Spleen (tissue), 11 donors: ENCODE data around the gene YKT6. TPM values are rescaled to one million over a fixed set of nuclear protein-coding genes. Genes with fewer than 3 reads are reported as not detected.

Experiments used
- DNase-seq: peaks from one replicate; pipeline ENCODE4 v3.0.0-alpha.2; 2020
- H3K27ac ChIP-seq, 8 donors: fragments of 200-600 bp; sonication (generic) in 7 of 8; 1 replicate in 4 of 8; 2 replicates in 4 of 8; pipeline versions ENCODE4 v1.5.0 to v1.8.0; 2016 to 2021; ENCODE audit warnings: inconsistent platforms in 4 of 8, mild to moderate bottlenecking in 4 of 8, moderate library complexity in 1 of 8
- H3K27me3 ChIP-seq, 7 donors: fragments of 200-600 bp; sonication (generic) in 6 of 7; replicated peaks in 1 of 7; 1 replicate in 4 of 7; 2 replicates in 3 of 7; pipeline versions ENCODE4 v1.5.0 to v1.8.0; 2016 to 2021; ENCODE audit warnings: inconsistent platforms in 3 of 7, mild to moderate bottlenecking in 1 of 7
- H3K36me3 ChIP-seq, 6 donors: fragments of 200-600 bp; sonication (generic) in 5 of 6; 1 replicate in 4 of 6; 2 replicates in 2 of 6; pipeline versions ENCODE4 v1.5.0 to v1.8.0; 2016 to 2021; ENCODE audit warnings: inconsistent platforms in 2 of 6
- H3K4me1 ChIP-seq, 6 donors: fragments of 200-600 bp; sonication (generic) in 5 of 6; 1 replicate in 3 of 6; 2 replicates in 3 of 6; pipeline versions ENCODE4 v1.5.0 to v1.8.0; 2016 to 2021; ENCODE audit warnings: inconsistent platforms in 3 of 6
- H3K4me3 ChIP-seq, 8 donors: fragments of 200-600 bp; sonication (generic) in 7 of 8; 1 replicate in 4 of 8; 2 replicates in 4 of 8; pipeline versions ENCODE4 v1.5.0 to v1.8.0; 2016 to 2021; ENCODE audit warnings: inconsistent platforms in 4 of 8, mild to moderate bottlenecking in 4 of 8, moderate library complexity in 2 of 8
- H3K9me3 ChIP-seq, 8 donors: fragments of 200-600 bp; sonication (generic) in 7 of 8; 1 replicate in 4 of 8; 2 replicates in 4 of 8; pipeline versions ENCODE4 v1.5.0 to v1.8.0; 2016 to 2021; ENCODE audit warnings: inconsistent platforms in 4 of 8
- CTCF ChIP-seq, 11 experiments: fragments of 200-600 bp in 7 of 11; fragments of 450-650 bp in 4 of 11; sonication (generic) in 4 of 11; IDR thresholded peaks in 8 of 11; conservative IDR thresholded peaks in 3 of 11; 1 replicate in 7 of 11; 2 replicates in 4 of 11; pipeline versions ENCODE4 v1.4.0 to v1.8.0; 2016 to 2021; ENCODE audit warnings: antibody characterized with exemption in 11 of 11, inconsistent platforms in 4 of 11, mild to moderate bottlenecking in 1 of 11
- POLR2A ChIP-seq, 3 donors: fragments of 450-650 bp; IDR thresholded peaks; one replicate each; pipeline ENCODE4 v1.5.1; 2017; ENCODE audit warnings: antibody characterized with exemption in 3 of 3, mild to moderate bottlenecking in 1 of 3
- POLR2AphosphoS5 ChIP-seq, 3 donors: sonication (generic); formaldehyde crosslinking; IDR thresholded peaks; one replicate each; pipeline ENCODE4 v1.5.1; 2017; ENCODE audit warnings: antibody characterized with exemption in 3 of 3
- WGBS, 5 donors: extraction: QIAGEN DNeasy Blood & Tissue Kit in 3 of 5; methylation state at CpG; one replicate each; pipeline versions ENCODE4 v1.1.5 to v1.1.7; 2013 to 2018; 5-methylcytosine and 5-hydroxymethylcytosine counted together
- intact Hi-C: fragments of 100-400 bp; cut with DNase I; formaldehyde crosslinking; loops from one replicate; pipeline ENCODE4 v1.15.0; 2023; ENCODE audit warnings: low total_unique reads
- polyA plus RNA-seq, 3 donors: library from polyadenylated mRNA; stranded (reverse); fragments of 200-250 nt; gene quantifications; one replicate each; pipeline ENCODE4 v1.2.1, GENCODE V29; 2013
- total RNA-seq, 7 donors: library from RNA; depleted of rRNA in 3 of 7; stranded (reverse); fragments of >200 nt in 3 of 7; fragmentation: NEBNext Ultra II Directional in 4 of 7; extraction: Animal tissue kit (Norgen Biotek cat#: 25700) in 4 of 7; gene quantifications; one replicate each; pipeline versions ENCODE4 v1.1.0 to v1.2.1, GENCODE V29; 2016 to 2021
- donor health status: healthy with polysubstance abuse.
- donor health status: DM: no; HTN: no; CAD: no; lungs with moderate emphysema.
- donor health status: DM: no; HTN: no; CAD: no.
- donor health status: Bipolar disorder and iron deficiency.
- donor health status: healthy.
- donor health status: DM: no; HTN: no; CAD: no.
- donor health status: DM: yes; HTN: yes; CAD: no.

YKT6 gene
- total and polyA plus RNA-seq, 10 donors = 26.9 to 66.4 (median 55.4) TPM

GRCh38 chr7:44211126-44211675 lies 10.4 kb downstream of the YKT6 start:
- Histone ChIP-seq H3K4me3 (no peak overlapping the region), H3K4me1 (peaks cover 0 to 6% (median 0%) of the 10 kb centered on the region in 6 donors), H3K27me3 (no peaks in the 10 kb centered on the region), H3K27ac (no peak overlapping the region), H3K9me3 (no peaks in the 10 kb centered on the region), H3K36me3 (peaks cover 13 to 88% (median 77%) of the 10 kb centered on the region in 6 donors)
- 92 to 96% (median 93%) methylated on average over 10 of the region's 10 CpGs for WGBS, 5 donors
- TF ChIP-seq POLR2A (IDR thresholded peaks at IDR 0.05) (no peak), CTCF (IDR thresholded peaks at IDR 0.05 in 8 of 11, conservative IDR thresholded peaks at IDR 0.05 in 3 of 11) (no peak), POLR2AphosphoS5 (IDR thresholded peaks at IDR 0.05) (peak in 1 of 3 donors; percentile 26)
- no peak for DNase-seq
- intact Hi-C loops = no loop called here

- Histone ChIP-seq H3K4me1 (peaks cover 0 to 6% (median 0%) of the 10 kb centered on the region in 6 donors), H3K27ac (no peak overlapping the region), H3K9me3 (no peaks in the 10 kb centered on the region), H3K27me3 (no peaks in the 10 kb centered on the region), H3K4me3 (no peak overlapping the region), H3K36me3 (peaks cover 13 to 80% (median 69%) of the 10 kb centered on the region in 6 donors)
- 89 to 95% (median 93%) methylated on average over 6 of the region's 6 CpGs for WGBS, 5 donors
- TF ChIP-seq POLR2AphosphoS5 (IDR thresholded peaks at IDR 0.05) (no peak), CTCF (IDR thresholded peaks at IDR 0.05 in 8 of 11, conservative IDR thresholded peaks at IDR 0.05 in 3 of 11) (no peak), POLR2A (IDR thresholded peaks at IDR 0.05) (no peak)
- DNase-seq = peak; percentile 55
- intact Hi-C loops = no loop called here
Measured at GRCh38 chr7:44212018-44212417, 11.2 kb downstream of the YKT6 start.

- Histone ChIP-seq H3K9me3 (no peaks in the 10 kb centered on the region), H3K36me3 (peaks cover 13 to 73% (median 62%) of the 10 kb centered on the region in 6 donors), H3K4me3 (no peak overlapping the region), H3K4me1 (peaks cover 0 to 6% (median 0%) of the 10 kb centered on the region in 6 donors), H3K27me3 (no peaks in the 10 kb centered on the region), H3K27ac (no peak overlapping the region)
- intact Hi-C loops = no loop called here
- no peak for TF ChIP-seq POLR2A (IDR thresholded peaks at IDR 0.05)
- DNase-seq = no peak
- WGBS, 5 donors = 84 to 92% (median 91%) methylated on average over 6 to 7 of the region's 7 CpGs
Measured at GRCh38 chr7:44212581-44213184, 11.9 kb downstream of the YKT6 start.

- Histone ChIP-seq H3K9me3 (no peaks in the 10 kb centered on the region), H3K4me3 (no peak overlapping the region), H3K4me1 (peaks cover 0 to 6% (median 0%) of the 10 kb centered on the region in 6 donors), H3K27me3 (peaks cover 0 to 5% (median 0%) of the 10 kb centered on the region in 7 donors), H3K36me3 (peaks cover 13 to 67% (median 56%) of the 10 kb centered on the region in 6 donors), H3K27ac (peak overlapping the region in 1 of 8 donors; percentile 4)
- DNase-seq = no peak
- no peak for TF ChIP-seq POLR2A (IDR thresholded peaks at IDR 0.05)
- TF ChIP-seq CTCF (IDR thresholded peaks at IDR 0.05 in 8 of 11, conservative IDR thresholded peaks at IDR 0.05 in 3 of 11) = no peak
- no peak for TF ChIP-seq POLR2AphosphoS5 (IDR thresholded peaks at IDR 0.05)
- intact Hi-C loops = no loop called here
- WGBS, 5 donors = 88 to 97% (median 92%) methylated on average over 3 of the region's 3 CpGs
Measured at GRCh38 chr7:44213206-44213876, 12.6 kb downstream of the YKT6 start.
